ENCODE results near the gene NOS1. TPM values are rescaled to one million over a fixed set of nuclear protein-coding genes. Genes with fewer than 3 reads are reported as not detected.
A peak's percentile ranks its signal among the peaks of the same experiment; 100 is the strongest.

NOS1 gene
- total RNA-seq, 1 donor from 2014 or later, result 0.26 TPM

DNA sequence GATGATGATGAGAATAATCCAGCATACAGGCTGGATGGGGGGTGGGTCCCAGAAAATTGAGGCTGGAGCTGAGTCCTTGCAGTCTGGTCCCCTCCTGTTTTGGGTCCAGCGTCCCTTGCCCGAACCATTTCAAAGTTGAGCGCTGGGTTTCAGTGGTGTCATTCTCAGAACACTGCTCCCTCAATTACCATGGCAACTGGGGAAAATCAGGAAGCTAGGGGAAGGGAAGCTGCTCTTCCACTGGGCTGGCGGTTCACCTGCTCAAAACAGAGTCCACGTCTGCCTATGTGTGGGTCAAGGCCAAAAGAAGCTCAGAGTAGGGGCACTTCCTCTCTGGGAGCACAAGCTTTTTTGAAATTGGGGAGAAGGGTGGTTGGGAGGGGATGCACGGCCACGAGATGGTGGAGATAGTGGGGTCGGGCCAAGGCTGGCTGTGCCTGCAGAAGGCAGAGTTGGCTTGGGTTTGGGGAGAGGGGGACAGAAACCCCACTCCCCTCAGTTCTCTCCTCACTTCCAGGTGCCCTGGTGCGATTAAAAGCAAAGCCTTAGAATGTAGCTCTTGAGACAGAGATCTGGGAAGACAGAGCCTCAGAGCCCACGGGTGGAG is 1.7 kb upstream of the NOS1 start:
- Histone ChIP-seq H3K36me3 (ENCODE audit: control insufficient read depth, insufficient read depth, low read length) (no peaks in the 10 kb centered on the region), H3K4me3 (ENCODE audit: low read depth, low read length) (no peak overlapping the region), H3K27me3 (ENCODE audit: control insufficient read depth, insufficient read depth, low read length) (peaks cover 24% of the 10 kb centered on the region)
- DNase-seq (ENCODE audit: low read depth) (no peak), FAIRE-seq (no peak)
- no peak for TF ChIP-seq CTCF (IDR thresholded peaks at IDR 0.05; ENCODE audit: insufficient read depth, low read length, severe bottlenecking)

GRCh38 chr12:117362391-117362790 is 965 bp upstream of the NOS1 start:
- peaks cover 24% of the 10 kb centered on the region for H3K27me3 ChIP-seq (ENCODE audit: control insufficient read depth, insufficient read depth, low read length)
- peak; percentile 50 for FAIRE-seq
- TF ChIP-seq CTCF (IDR thresholded peaks at IDR 0.05; ENCODE audit: insufficient read depth, low read length, severe bottlenecking), result no peak

DNA sequence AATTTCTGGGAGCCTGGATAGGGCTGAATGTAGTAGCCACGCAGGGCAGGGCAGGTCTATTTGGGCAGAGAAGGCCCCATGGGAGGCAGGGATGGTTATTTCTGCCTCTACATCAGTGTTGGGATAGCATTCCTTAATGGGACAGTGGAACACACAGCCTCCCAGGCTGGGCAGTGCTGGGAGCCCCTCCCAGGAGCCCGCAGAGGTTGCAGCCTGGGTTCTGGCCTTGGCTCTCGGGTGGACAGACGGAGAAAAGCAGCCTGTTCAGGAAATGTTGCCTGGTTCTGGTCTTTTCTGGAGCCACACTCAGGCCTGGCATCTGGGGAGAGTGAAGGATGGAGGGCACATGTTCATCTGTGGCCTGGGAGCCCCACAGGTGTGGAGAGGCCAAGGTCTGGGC is 479 bp upstream of the NOS1 start:
- Histone ChIP-seq H3K27me3 (ENCODE audit: control insufficient read depth, insufficient read depth, low read length) (peaks cover 24% of the 10 kb centered on the region), H3K36me3 (ENCODE audit: control insufficient read depth, insufficient read depth, low read length) (no peaks in the 10 kb centered on the region), H3K4me3 (ENCODE audit: low read depth, low read length) (no peak overlapping the region)
- FAIRE-seq, result no peak
- no peak for TF ChIP-seq CTCF (IDR thresholded peaks at IDR 0.05; ENCODE audit: insufficient read depth, low read length, severe bottlenecking)
- DNase-seq (ENCODE audit: low read depth), result no peak

More at GRCh38 chr12:117362391-117362790, 965 bp upstream of the NOS1 start:
- Histone ChIP-seq H3K36me3 (ENCODE audit: control insufficient read depth, insufficient read depth, low read length) (no peaks in the 10 kb centered on the region), H3K4me3 (ENCODE audit: low read depth, low read length) (no peak overlapping the region)
- DNase-seq (ENCODE audit: low read depth), result no peak

DNA sequence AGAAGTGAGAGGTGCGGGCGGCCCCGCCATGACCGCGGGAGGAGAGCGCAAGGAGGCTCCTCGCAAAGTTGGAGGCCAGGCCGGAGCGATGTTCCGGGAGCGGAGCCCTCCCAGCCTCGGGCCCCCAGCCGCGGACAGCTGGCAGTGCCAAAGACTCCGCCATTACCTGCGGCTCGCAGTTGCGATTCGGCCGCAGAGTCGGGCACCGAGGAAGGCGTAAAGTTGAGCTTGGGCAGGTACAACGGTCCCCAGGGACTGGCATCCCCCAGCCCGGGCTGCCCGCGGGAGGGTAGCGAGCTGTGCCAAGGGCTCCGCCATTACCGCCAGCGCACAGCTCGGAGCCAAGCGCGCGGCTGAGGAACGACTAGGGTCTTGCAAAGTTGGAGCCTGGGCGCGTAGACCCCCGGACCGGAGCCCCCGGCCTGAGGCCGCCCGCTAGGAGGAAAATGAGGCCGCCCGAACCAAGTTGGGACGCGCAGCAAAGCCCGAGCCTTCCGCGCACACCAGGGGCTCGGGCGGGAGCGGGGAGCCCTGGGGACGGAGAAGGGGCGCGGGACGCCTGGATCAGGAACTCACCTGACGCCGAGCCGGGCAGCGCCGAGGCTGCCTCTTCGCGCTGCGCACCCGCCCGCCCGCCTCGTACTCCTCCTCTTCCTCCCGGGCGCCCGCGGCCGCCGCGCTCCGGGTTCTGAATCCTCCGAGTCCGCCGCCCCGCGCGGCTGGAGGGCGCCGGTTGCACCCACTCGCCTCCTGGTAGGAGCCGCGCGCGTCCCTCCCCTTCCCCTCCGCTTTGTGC is 677 bp downstream of the NOS1 start:
- Histone ChIP-seq H3K4me3 (ENCODE audit: low read depth, low read length) (peak overlapping the region; percentile 6), H3K36me3 (ENCODE audit: control insufficient read depth, insufficient read depth, low read length) (no peaks in the 10 kb centered on the region), H3K27me3 (ENCODE audit: control insufficient read depth, insufficient read depth, low read length) (peaks cover 24% of the 10 kb centered on the region)
- DNase-seq (ENCODE audit: low read depth), result no peak
- no peak for TF ChIP-seq CTCF (IDR thresholded peaks at IDR 0.05; ENCODE audit: insufficient read depth, low read length, severe bottlenecking)
- no peak for FAIRE-seq

- peaks cover 24% of the 10 kb centered on the region for H3K27me3 ChIP-seq (ENCODE audit: control insufficient read depth, insufficient read depth, low read length)
- H3K4me3 ChIP-seq (ENCODE audit: low read depth, low read length), result no peak overlapping the region
- no peak for FAIRE-seq
- no peak for TF ChIP-seq CTCF (IDR thresholded peaks at IDR 0.05; ENCODE audit: insufficient read depth, low read length, severe bottlenecking)
- DNase-seq (ENCODE audit: low read depth), result no peak
- H3K36me3 ChIP-seq (ENCODE audit: control insufficient read depth, insufficient read depth, low read length), result no peaks in the 10 kb centered on the region
These were observed 1.2 kb downstream of the NOS1 start for GRCh38 chr12:117360222-117360550.
